HepG2 (cell line): Measurements from ENCODE around the gene VAMP2. TPM values are rescaled to one million over a fixed set of nuclear protein-coding genes. Genes with fewer than 3 reads are reported as not detected.

ENCODE experiments used
- CAMTA2 ChIP-seq: sonication (generic); formaldehyde crosslinking; IDR thresholded peaks from 2 replicates; pipeline ENCODE4 v1.4.0; 2020; ENCODE audit warnings: mild to moderate bottlenecking, missing genetic modification reagents, borderline replicate concordance
- GZF1 ChIP-seq: sonication (generic); formaldehyde crosslinking; IDR thresholded peaks from 2 replicates; pipeline ENCODE4 v1.5.1; 2020; ENCODE audit warnings: mild to moderate bottlenecking, missing genetic modification reagents
- MXI1 ChIP-seq: IDR thresholded peaks from 3 replicates; pipeline ENCODE4 v1.6.1; 2012; ENCODE audit warnings: low read depth, low read length, inconsistent platforms, borderline replicate concordance
- NFE2L2 ChIP-seq: fragments of 150-350 bp; IDR thresholded peaks from 2 replicates; pipeline ENCODE4 v1.6.1; 2014; ENCODE audit warnings: low read length
- RBAK ChIP-seq: sonication (generic); formaldehyde crosslinking; IDR thresholded peaks from 2 replicates; pipeline ENCODE4 v1.5.1; 2020; ENCODE audit warnings: mild to moderate bottlenecking, missing genetic modification reagents
- RELA ChIP-seq: sonication (generic); formaldehyde crosslinking; IDR thresholded peaks from 2 replicates; pipeline ENCODE4 v1.4.0; 2020; ENCODE audit warnings: missing genetic modification reagents
- RXRA ChIP-seq: sonication (generic); formaldehyde crosslinking; IDR thresholded peaks from 2 replicates; pipeline ENCODE4 v1.5.1; 2020; ENCODE audit warnings: missing genetic modification reagents
- SATB2 ChIP-seq: sonication (generic); formaldehyde crosslinking; IDR thresholded peaks from 2 replicates; pipeline ENCODE4 v1.5.0; 2020; ENCODE audit warnings: missing genetic modification reagents
- ZNF251 ChIP-seq: sonication (generic); formaldehyde crosslinking; IDR thresholded peaks from 2 replicates; pipeline ENCODE4 v1.9.0; 2021; ENCODE audit warnings: mild to moderate bottlenecking, missing genetic modification reagents
- ZNF331 ChIP-seq: sonication (generic); formaldehyde crosslinking; IDR thresholded peaks from 2 replicates; pipeline ENCODE4 v1.4.0; 2020; ENCODE audit warnings: missing genetic modification reagents
- ZNF446 ChIP-seq: sonication (generic); formaldehyde crosslinking; IDR thresholded peaks from 2 replicates; pipeline ENCODE4 v1.5.0; 2020; ENCODE audit warnings: mild to moderate bottlenecking, missing genetic modification reagents
- ZNF550 ChIP-seq: sonication (generic); formaldehyde crosslinking; IDR thresholded peaks from 2 replicates; pipeline ENCODE4 v1.4.0; 2020; ENCODE audit warnings: mild to moderate bottlenecking, missing genetic modification reagents, borderline replicate concordance
- ZSCAN21 ChIP-seq: sonication (generic); formaldehyde crosslinking; IDR thresholded peaks from 2 replicates; pipeline ENCODE4 v1.8.0; 2022; ENCODE audit warnings: mild to moderate bottlenecking, missing genetic modification reagents, moderate library complexity, borderline replicate concordance
- polyA plus RNA-seq, 8 experiments: library from polyadenylated mRNA; depleted of rRNA in 3 of 8; stranded (reverse) in 7 of 8; unstranded in 1 of 8; fragments of >200 nt; fragmentation: Illumina TruSeq in 4 of 8; extraction: Trizol in 4 of 8; gene quantifications; 2 replicates each; pipeline versions ENCODE4 v1.2.1 to v1.2.3, GENCODE V29; 2011 to 2016; ENCODE audit warnings: low read depth in 4 of 8, missing spikeins in 1 of 8, mixed read lengths in 1 of 8; ENCODE audit not compliant: insufficient read depth in 1 of 8
- total RNA-seq, 5 experiments: library from RNA; depleted of rRNA; stranded (reverse); fragments of >200 nt; fragmentation: Illumina TruSeq; extraction: Trizol; gene quantifications; 2 replicates each; pipeline ENCODE4 v1.2.3, GENCODE V29; 2016; ENCODE audit warnings: low read depth in 1 of 5
- TF ChIP-seq, protein P1 (sequence below): sonication (generic); formaldehyde crosslinking; IDR thresholded peaks from 2 replicates; pipeline ENCODE4 v1.4.0; 2020; ENCODE audit warnings: missing genetic modification reagents, borderline replicate concordance
- TF ChIP-seq, protein P2 (sequence below): sonication (generic); formaldehyde crosslinking; IDR thresholded peaks from 2 replicates; pipeline ENCODE4 v1.5.0; 2020; ENCODE audit warnings: missing genetic modification reagents, mild to moderate bottlenecking, borderline replicate concordance
- TF ChIP-seq, protein P3 (sequence below): sonication (generic); formaldehyde crosslinking; IDR thresholded peaks from 2 replicates; pipeline ENCODE4 v1.5.0; 2020; ENCODE audit warnings: mild to moderate bottlenecking, missing genetic modification reagents, borderline replicate concordance
- TF ChIP-seq, protein P4 (sequence below): sonication (generic); formaldehyde crosslinking; IDR thresholded peaks from 2 replicates; pipeline ENCODE4; 2020; ENCODE audit warnings: missing genetic modification reagents, mild to moderate bottlenecking, borderline replicate concordance
- TF ChIP-seq, protein P5 (sequence below): sonication (generic); formaldehyde crosslinking; IDR thresholded peaks from 2 replicates; pipeline ENCODE4 v1.4.0; 2020; ENCODE audit warnings: missing genetic modification reagents

VAMP2 gene
- total and polyA plus RNA-seq, 2 of the 13 experiments (the other 11 are each of a cell fraction or from before 2014, with no cell fraction given), result 3.9 to 17.2 TPM

DNA sequence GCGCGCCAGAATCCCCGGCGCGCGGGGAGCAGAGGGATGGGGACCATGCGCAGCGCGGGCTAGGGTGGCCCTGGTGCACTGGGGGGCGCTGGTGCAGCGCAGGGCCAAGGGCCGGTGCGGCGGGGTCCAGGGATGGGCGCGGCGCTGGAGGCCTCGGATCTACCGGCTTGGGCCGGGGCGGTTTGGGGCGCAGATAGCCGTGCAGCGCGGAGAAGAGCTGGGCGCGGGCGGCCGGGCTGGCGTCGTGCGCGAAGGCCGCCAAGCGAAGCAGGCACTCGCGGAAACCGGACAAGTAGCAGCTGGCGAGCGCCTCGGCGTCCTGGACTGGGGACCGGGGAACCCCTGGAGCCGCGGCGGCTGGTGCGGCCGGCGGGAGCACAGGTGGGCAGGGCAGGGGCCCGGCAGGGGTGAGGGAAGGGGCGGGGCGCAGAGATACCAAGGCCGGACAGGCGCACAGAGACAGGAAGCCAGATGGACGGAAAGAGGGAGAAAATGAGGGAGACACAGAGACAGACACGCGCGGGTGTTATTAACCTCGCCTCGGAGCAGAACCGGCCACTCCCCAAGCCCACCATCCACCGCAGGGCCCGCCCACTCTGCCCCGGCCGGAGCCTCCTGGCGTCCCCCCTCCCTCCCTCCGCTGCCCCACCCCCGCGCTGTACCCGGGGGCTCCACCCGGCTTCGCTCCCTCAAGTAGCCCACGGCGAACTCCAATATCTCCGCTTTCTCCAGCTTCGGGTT lies 40.9 kb downstream of the VAMP2 start (continued):
- TF ChIP-seq, protein P1, sequence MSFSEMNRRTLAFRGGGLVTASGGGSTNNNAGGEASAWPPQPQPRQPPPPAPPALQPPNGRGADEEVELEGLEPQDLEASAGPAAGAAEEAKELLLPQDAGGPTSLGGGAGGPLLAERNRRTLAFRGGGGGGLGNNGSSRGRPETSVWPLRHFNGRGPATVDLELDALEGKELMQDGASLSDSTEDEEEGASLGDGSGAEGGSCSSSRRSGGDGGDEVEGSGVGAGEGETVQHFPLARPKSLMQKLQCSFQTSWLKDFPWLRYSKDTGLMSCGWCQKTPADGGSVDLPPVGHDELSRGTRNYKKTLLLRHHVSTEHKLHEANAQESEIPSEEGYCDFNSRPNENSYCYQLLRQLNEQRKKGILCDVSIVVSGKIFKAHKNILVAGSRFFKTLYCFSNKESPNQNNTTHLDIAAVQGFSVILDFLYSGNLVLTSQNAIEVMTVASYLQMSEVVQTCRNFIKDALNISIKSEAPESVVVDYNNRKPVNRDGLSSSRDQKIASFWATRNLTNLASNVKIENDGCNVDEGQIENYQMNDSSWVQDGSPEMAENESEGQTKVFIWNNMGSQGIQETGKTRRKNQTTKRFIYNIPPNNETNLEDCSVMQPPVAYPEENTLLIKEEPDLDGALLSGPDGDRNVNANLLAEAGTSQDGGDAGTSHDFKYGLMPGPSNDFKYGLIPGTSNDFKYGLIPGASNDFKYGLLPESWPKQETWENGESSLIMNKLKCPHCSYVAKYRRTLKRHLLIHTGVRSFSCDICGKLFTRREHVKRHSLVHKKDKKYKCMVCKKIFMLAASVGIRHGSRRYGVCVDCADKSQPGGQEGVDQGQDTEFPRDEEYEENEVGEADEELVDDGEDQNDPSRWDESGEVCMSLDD (CRISPR knock-in tag), result peak; percentile 82
- TF ChIP-seq GZF1, result no peak
- TF ChIP-seq MXI1, result peak; percentile 65; the same call in 1 of the 3 replicates
- 0 out of 2 replicates have a peak, but pooled peaks have one; percentile 24 for TF ChIP-seq ZNF331 (CRISPR knock-in tag)
- no peak for TF ChIP-seq ZNF550 (CRISPR knock-in tag)
- no peak for TF ChIP-seq ZNF251 (CRISPR knock-in tag)
- TF ChIP-seq, protein P2, sequence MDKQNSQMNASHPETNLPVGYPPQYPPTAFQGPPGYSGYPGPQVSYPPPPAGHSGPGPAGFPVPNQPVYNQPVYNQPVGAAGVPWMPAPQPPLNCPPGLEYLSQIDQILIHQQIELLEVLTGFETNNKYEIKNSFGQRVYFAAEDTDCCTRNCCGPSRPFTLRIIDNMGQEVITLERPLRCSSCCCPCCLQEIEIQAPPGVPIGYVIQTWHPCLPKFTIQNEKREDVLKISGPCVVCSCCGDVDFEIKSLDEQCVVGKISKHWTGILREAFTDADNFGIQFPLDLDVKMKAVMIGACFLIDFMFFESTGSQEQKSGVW, result no peak
- TF ChIP-seq, protein P3, sequence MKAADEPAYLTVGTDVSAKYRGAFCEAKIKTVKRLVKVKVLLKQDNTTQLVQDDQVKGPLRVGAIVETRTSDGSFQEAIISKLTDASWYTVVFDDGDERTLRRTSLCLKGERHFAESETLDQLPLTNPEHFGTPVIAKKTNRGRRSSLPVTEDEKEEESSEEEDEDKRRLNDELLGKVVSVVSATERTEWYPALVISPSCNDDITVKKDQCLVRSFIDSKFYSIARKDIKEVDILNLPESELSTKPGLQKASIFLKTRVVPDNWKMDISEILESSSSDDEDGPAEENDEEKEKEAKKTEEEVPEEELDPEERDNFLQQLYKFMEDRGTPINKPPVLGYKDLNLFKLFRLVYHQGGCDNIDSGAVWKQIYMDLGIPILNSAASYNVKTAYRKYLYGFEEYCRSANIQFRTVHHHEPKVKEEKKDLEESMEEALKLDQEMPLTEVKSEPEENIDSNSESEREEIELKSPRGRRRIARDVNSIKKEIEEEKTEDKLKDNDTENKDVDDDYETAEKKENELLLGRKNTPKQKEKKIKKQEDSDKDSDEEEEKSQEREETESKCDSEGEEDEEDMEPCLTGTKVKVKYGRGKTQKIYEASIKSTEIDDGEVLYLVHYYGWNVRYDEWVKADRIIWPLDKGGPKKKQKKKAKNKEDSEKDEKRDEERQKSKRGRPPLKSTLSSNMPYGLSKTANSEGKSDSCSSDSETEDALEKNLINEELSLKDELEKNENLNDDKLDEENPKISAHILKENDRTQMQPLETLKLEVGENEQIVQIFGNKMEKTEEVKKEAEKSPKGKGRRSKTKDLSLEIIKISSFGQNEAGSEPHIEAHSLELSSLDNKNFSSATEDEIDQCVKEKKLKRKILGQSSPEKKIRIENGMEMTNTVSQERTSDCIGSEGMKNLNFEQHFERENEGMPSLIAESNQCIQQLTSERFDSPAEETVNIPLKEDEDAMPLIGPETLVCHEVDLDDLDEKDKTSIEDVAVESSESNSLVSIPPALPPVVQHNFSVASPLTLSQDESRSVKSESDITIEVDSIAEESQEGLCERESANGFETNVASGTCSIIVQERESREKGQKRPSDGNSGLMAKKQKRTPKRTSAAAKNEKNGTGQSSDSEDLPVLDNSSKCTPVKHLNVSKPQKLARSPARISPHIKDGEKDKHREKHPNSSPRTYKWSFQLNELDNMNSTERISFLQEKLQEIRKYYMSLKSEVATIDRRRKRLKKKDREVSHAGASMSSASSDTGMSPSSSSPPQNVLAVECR (CRISPR knock-in tag), result peak; percentile 67; the same call in 1 of the 2 replicates
- TF ChIP-seq SATB2, result no peak
- no peak for TF ChIP-seq ZSCAN21 (CRISPR knock-in tag)
- TF ChIP-seq NFE2L2, result no peak
- TF ChIP-seq ZNF446 (CRISPR knock-in tag), result 0 out of 2 replicates have a peak, but pooled peaks have one; percentile 53
- 0 out of 2 replicates have a peak, but pooled peaks have one; percentile 30 for TF ChIP-seq RXRA (CRISPR knock-in tag)
- no peak for TF ChIP-seq CAMTA2
- TF ChIP-seq RBAK, result no peak
- TF ChIP-seq, protein P4, sequence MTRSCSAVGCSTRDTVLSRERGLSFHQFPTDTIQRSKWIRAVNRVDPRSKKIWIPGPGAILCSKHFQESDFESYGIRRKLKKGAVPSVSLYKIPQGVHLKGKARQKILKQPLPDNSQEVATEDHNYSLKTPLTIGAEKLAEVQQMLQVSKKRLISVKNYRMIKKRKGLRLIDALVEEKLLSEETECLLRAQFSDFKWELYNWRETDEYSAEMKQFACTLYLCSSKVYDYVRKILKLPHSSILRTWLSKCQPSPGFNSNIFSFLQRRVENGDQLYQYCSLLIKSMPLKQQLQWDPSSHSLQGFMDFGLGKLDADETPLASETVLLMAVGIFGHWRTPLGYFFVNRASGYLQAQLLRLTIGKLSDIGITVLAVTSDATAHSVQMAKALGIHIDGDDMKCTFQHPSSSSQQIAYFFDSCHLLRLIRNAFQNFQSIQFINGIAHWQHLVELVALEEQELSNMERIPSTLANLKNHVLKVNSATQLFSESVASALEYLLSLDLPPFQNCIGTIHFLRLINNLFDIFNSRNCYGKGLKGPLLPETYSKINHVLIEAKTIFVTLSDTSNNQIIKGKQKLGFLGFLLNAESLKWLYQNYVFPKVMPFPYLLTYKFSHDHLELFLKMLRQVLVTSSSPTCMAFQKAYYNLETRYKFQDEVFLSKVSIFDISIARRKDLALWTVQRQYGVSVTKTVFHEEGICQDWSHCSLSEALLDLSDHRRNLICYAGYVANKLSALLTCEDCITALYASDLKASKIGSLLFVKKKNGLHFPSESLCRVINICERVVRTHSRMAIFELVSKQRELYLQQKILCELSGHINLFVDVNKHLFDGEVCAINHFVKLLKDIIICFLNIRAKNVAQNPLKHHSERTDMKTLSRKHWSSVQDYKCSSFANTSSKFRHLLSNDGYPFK (CRISPR knock-in tag), result no peak
- no peak; the same call in 1 of the 2 replicates for TF ChIP-seq RELA (CRISPR knock-in tag)
- TF ChIP-seq, protein P5, sequence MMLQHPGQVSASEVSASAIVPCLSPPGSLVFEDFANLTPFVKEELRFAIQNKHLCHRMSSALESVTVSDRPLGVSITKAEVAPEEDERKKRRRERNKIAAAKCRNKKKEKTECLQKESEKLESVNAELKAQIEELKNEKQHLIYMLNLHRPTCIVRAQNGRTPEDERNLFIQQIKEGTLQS (CRISPR knock-in tag), result no peak
